ENCODE measurements around the gene POLR3F.
"Not testable (repeated sequence)": the region's sequence is repeated elsewhere in the genome, so short reads cannot be mapped to it uniquely, and the experiment has no call there.

Gene POLR3F

GRCh38 chr20:18511571-18511970 is 44.4 kb downstream of the POLR3F start:
- Histone ChIP-seq H3K79me2 (peaks cover 14% of the 10 kb centered on the region), H2AFZ (no peak overlapping the region), H3K9me3 (ENCODE audit: control insufficient read depth, low read length) (no peaks in the 10 kb centered on the region), H3K27ac (no peak overlapping the region), H3K4me1 (no peaks in the 10 kb centered on the region), H3K27me3 (ENCODE audit: control insufficient read depth, insufficient read depth, low read length) (no peaks in the 10 kb centered on the region), H3K4me2 (ENCODE audit: low read length) (no peak overlapping the region), H3K4me3 (ENCODE audit: low read depth, low read length) (no peak overlapping the region), H3K9ac (no peak overlapping the region), H3K36me3 (ENCODE audit: control insufficient read depth, insufficient read depth, low read length) (no peaks in the 10 kb centered on the region)
- TF ChIP-seq CTCF (IDR thresholded peaks at IDR 0.05): no peak

- Histone ChIP-seq H3K4me3 (ENCODE audit: low read depth, low read length) (no peak overlapping the region), H3K4me1 (no peaks in the 10 kb centered on the region), H3K9me3 (ENCODE audit: control insufficient read depth, low read length) (no peaks in the 10 kb centered on the region), H3K36me3 (ENCODE audit: control insufficient read depth, insufficient read depth, low read length) (no peaks in the 10 kb centered on the region), H3K79me2 (peaks cover 11% of the 10 kb centered on the region), H3K9ac (no peak overlapping the region), H3K27me3 (ENCODE audit: control insufficient read depth, insufficient read depth, low read length) (no peaks in the 10 kb centered on the region), H3K27ac (no peak overlapping the region), H3K4me2 (ENCODE audit: low read length) (no peak overlapping the region), H2AFZ (no peak overlapping the region)
- TF ChIP-seq CTCF (IDR thresholded peaks at IDR 0.05): no peak
These were observed 46.0 kb downstream of the POLR3F start for GRCh38 chr20:18513208-18513607.

- no peak overlapping the region for H2AFZ ChIP-seq
- no peaks in the 10 kb centered on the region for H3K9me3 ChIP-seq (ENCODE audit: control insufficient read depth, low read length)
- H3K9ac ChIP-seq: no peak overlapping the region
- no peaks in the 10 kb centered on the region for H3K4me1 ChIP-seq
- H3K27me3 ChIP-seq (ENCODE audit: control insufficient read depth, insufficient read depth, low read length): no peaks in the 10 kb centered on the region
- no peak overlapping the region for H3K4me3 ChIP-seq (ENCODE audit: low read depth, low read length)
- peaks cover 7% of the 10 kb centered on the region for H3K79me2 ChIP-seq
- H3K36me3 ChIP-seq (ENCODE audit: control insufficient read depth, insufficient read depth, low read length): no peaks in the 10 kb centered on the region
- no peak overlapping the region for H3K4me2 ChIP-seq (ENCODE audit: low read length)
- no peak for TF ChIP-seq CTCF (IDR thresholded peaks at IDR 0.05)
- no peak overlapping the region for H3K27ac ChIP-seq
These were observed 46.9 kb downstream of the POLR3F start for GRCh38 chr20:18514127-18514526.

- H3K9me3 ChIP-seq (ENCODE audit: control insufficient read depth, low read length): no peaks in the 10 kb centered on the region
- H3K79me2 ChIP-seq: peaks cover 7% of the 10 kb centered on the region
- H3K36me3 ChIP-seq (ENCODE audit: control insufficient read depth, insufficient read depth, low read length): no peaks in the 10 kb centered on the region
These were observed 48.8 kb downstream of the POLR3F start for GRCh38 chr20:18515973-18516372.

GRCh38 chr20:18522066-18522465 is 54.9 kb downstream of the POLR3F start:
- H3K36me3 ChIP-seq (ENCODE audit: control insufficient read depth, insufficient read depth, low read length); H2AFZ ChIP-seq; H3K27me3 ChIP-seq (ENCODE audit: control insufficient read depth, insufficient read depth, low read length); H3K4me3 ChIP-seq (ENCODE audit: low read depth, low read length); H3K4me2 ChIP-seq (ENCODE audit: low read length); H3K9ac ChIP-seq; H3K79me2 ChIP-seq; H3K4me1 ChIP-seq; H3K9me3 ChIP-seq (ENCODE audit: control insufficient read depth, low read length); H3K27ac ChIP-seq: not testable (repeated sequence)

More at GRCh38 chr20:18515973-18516372, 48.8 kb downstream of the POLR3F start:
- Histone ChIP-seq H3K27me3 (ENCODE audit: control insufficient read depth, insufficient read depth, low read length) (no peaks in the 10 kb centered on the region), H2AFZ (no peak overlapping the region), H3K4me2 (ENCODE audit: low read length) (no peak overlapping the region), H3K4me1 (no peaks in the 10 kb centered on the region), H3K9ac (no peak overlapping the region), H3K27ac (no peak overlapping the region), H3K4me3 (ENCODE audit: low read depth, low read length) (no peak overlapping the region)
- no peak for TF ChIP-seq CTCF (IDR thresholded peaks at IDR 0.05)
